ENCODE measurements around the gene ZC3H4.
"Not testable (repeated sequence)": the region's sequence is repeated elsewhere in the genome, so short reads cannot be mapped to it uniquely, and the experiment has no call there.

Gene ZC3H4

DNA sequence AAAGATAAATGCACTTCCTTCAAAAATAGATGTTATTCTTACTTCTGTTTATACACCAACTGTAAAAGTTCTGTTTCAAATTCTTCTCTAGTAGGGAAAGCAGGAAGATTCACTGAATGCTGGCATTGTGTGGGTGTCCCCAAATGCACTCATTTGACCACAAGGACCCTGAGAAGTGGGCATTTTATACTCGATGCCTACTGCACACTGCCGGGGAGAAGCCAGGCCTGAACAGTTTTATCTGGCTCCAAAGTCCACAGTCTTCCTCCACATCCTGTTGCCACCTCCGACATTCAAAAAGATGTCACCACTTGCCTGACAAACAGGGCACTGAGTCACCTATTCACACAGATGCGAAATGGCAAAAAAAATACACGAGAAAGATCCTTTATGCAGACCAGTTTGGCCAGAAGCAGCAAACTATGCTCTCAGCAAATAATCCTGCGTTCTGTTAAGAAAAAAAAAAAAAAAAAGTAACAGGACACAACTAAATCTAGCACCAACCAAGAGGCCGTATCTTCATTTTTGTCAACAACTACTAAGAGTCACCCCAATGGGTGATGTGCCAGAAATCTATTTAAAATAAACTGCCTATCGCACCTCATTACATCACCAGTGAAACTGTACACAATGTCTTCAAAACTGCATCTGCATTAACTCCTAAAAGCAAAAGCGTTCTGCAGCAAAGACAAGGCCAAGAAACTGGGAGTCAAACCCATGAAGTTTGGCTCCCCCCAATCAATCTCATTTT lies 6.2 kb downstream of the ZC3H4 start:
- no peak for DNase-seq

GRCh38 chr19:47106821-47107201 lies 6.8 kb downstream of the ZC3H4 start:
- no peak for DNase-seq

GRCh38 chr19:47105874-47106273 lies 7.7 kb downstream of the ZC3H4 start:
- no peak for DNase-seq

- no peak for DNase-seq
Measured at GRCh38 chr19:47104680-47105079, 8.9 kb downstream of the ZC3H4 start.

- DNase-seq, result no peak
Measured at GRCh38 chr19:47102346-47103060, 11.1 kb downstream of the ZC3H4 start.

- not testable (repeated sequence) for DNase-seq
Measured at GRCh38 chr19:47101116-47101515, 12.5 kb downstream of the ZC3H4 start.

- no peak for DNase-seq
Measured at GRCh38 chr19:47100290-47100689, 13.3 kb downstream of the ZC3H4 start.

DNA sequence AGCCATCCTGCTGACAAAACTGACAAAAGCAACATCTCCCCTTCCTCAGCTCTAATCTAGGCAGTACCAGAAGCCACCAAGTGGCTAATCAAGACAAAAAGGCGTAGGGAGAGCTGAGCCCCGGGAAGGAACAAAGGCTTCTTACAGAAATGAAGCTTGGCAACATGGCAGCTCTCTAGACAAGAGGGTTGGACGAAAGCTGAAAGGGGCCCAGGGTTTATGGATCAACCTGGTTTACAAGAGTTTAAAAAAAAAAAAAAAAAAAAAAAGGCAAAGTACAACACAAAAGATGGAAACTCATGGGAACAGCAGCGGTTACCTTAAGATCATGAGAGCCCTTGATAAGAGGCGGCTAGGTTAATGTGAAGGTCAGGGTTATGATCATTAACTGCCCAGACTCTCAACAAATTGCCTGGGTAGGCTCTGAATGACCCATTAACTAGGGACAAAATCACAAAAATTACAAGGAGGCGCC lies 14.0 kb downstream of the ZC3H4 start:
- DNase-seq, result no peak

DNA sequence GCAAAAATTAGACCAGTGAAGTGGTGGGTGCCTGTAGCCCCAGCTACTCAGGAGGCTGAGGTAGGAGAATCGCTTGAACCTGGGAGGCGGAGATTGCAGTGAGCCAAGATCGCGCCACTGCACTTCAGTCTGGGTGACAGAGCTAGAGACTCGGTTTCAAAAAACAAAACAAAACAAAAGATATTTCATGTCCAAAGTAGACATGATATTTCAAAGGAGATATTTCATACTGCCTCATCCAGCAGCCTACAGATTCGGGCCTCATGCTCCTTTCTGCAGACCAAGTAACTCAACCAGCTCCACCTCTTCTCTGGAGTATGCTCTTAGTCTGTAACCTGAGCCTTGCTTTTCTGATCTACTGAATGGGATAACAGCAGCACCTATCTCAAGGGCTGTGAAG lies 15.0 kb downstream of the ZC3H4 start:
- DNase-seq, result no peak

DNA sequence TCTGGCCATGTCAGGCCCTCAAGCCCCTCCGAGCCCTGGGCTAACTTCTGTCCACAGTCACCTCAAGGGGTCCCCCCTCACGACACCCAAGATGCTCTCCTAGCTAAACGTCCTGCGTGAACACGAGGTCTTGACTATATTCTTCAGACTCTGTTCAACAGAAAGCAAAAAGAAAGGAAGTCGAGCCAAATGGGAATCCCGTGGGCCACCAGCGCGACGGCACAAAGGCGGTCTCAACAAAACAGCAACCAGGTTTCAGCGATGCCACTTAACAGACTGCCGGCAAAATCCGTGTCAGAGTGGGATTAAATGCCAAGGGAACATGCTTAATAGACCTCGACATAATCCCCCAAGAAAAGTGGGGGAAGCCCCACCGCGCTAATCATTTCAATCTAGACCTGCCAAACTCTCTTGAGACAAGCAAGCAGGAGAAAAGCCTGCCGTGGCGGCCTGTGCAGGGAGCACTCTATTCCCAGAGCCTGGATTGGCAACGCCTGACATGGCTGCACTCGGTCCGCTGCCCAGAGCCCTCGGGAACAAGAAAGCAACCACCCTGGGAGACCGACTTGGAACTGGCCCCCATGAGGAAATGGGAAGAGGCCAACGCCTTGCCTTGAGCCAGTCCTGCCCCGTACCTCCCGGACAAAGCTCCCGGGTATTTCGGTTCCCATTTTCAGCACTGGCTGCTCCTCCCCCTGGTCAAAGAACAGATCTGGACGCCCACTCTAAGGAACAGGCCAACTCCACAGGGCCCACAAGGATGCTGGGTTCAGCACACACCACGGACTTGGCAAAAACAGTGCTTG lies 16.0 kb downstream of the ZC3H4 start:
- DNase-seq, result no peak

GRCh38 chr19:47096721-47097120 lies 16.9 kb downstream of the ZC3H4 start:
- no peak for DNase-seq

DNA sequence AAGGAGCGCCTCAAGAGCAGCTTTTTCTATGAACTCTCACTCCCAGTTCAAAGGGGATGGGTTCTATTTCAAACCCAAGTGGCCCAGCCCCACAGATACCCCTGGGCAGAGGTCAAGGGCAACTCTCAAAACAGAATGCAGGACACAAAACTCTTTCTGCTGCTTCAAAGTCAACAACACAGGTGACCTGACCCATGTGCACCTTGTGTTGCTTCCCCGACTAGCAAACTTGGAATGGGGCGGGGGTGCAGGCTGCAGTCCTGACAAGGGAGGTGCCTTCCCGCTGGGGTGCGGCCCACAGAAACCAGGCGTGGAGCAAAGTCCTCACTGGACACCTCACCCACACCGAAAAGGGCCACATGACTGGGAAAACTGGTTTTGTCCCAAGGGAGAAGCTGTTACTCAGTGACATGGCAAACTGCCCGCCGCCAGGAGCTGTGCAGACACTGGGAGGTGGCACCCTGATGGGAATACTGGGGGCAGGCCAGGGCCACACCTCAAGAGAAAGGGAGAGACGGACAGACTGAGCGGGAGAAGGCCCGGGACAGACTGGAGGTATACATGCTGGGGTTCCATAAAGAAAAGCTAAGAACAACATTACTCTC lies 17.4 kb downstream of the ZC3H4 start:
- no peak for DNase-seq

DNA sequence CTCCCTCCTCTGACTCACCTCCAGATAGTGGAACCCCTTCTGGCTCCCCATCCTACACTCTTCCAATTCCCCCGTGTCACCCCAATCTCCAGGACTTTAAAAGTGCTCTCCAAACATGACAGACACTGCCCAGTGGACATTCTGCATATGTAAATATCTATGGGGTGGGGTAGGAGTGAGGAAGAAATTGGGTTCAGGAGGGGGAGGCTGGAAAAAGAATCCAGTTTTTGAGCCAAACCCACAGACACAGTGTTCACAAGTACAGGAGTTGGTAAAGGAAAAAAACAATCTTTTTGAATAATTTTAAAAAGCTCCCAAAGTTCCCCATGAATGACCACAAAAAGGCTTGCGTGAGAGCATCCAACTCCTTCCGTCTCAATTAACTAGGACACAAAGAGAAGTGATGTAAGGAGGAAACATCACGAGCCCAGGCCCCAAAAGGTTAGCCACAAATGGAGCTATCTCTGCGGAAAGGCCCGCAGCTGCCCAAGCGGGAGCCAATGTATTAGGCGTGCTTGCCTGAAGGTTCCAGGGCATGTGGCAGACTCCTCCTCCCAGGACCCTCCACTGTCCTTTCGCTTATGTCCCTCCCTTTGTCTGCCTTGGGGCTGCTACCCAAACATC lies 18.0 kb downstream of the ZC3H4 start:
- DNase-seq, result no peak

- no peak for DNase-seq
Measured at GRCh38 chr19:47094557-47095475, 18.8 kb downstream of the ZC3H4 start.

GRCh38 chr19:47093841-47094240 lies 19.7 kb downstream of the ZC3H4 start:
- DNase-seq, result no peak

GRCh38 chr19:47093254-47093653 lies 20.3 kb downstream of the ZC3H4 start:
- no peak for DNase-seq

DNA sequence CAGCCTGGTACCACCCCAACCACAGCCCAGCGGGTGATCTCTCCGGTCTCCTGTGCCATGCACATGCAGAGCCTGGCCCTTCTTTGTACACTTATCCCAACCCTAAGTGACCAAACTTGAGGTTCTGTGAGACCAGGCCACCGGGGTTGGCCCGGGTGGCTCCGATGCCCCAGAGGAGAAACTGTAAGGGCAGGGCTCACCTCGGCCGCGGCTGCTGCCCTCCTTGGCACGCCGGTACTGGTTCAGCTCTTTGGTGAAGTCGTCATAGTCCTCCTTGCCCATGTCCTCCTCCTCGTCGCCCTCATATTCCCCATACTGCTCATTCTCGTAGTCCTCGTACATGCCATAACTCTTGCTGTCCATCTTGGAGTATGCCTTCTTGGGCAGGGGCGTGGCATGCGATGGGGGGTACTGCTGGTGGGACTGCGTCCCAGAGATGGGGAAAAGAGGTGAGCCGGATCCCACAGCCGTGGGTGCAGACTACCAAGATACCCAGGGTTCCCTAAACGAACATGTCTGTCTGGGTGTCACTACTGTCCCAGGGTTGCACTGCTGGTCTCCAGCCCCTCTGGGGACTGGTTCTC lies 23.7 kb downstream of the ZC3H4 start:
- no peak for DNase-seq

GRCh38 chr19:47086280-47086679 lies 27.3 kb downstream of the ZC3H4 start:
- DNase-seq, result no peak

GRCh38 chr19:47084879-47085439 lies 28.6 kb downstream of the ZC3H4 start:
- no peak for DNase-seq

- no peak for DNase-seq
Measured at GRCh38 chr19:47082493-47082892, 31.1 kb downstream of the ZC3H4 start.

DNA sequence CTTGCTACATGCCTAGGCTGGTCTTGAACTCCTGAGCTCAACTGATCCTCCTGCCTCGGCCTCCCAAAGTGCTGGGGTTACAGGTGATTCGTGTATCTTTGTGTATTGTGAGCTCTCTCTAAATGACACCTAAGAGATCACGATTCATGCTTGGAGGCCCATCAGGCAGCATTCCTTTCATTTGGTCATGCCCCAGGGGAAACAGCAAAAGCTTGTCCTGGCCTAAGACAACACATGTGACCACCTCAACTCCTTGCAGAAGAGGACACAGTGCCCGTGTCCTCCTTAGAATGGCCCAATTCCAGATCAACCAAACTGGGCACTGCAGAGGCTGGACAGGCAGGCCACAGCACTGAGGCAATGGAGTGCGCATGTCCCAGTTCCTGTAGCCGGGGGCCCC lies 32.5 kb downstream of the ZC3H4 start:
- no peak for DNase-seq
